Activated CD4-positive, alpha-beta T cell treated with anti-CD3 and anti-CD28 coated beads, Interleukin-2, amount 50 U/mL, for 4 hours (primary cell): Measurements from ENCODE around the gene MAPKBP1.

ENCODE experiments used
- DNase-seq, 2 experiments: peaks; one replicate each; pipeline ENCODE4 v3.0.0-alpha.2; 2020

MAPKBP1 gene

DNA sequence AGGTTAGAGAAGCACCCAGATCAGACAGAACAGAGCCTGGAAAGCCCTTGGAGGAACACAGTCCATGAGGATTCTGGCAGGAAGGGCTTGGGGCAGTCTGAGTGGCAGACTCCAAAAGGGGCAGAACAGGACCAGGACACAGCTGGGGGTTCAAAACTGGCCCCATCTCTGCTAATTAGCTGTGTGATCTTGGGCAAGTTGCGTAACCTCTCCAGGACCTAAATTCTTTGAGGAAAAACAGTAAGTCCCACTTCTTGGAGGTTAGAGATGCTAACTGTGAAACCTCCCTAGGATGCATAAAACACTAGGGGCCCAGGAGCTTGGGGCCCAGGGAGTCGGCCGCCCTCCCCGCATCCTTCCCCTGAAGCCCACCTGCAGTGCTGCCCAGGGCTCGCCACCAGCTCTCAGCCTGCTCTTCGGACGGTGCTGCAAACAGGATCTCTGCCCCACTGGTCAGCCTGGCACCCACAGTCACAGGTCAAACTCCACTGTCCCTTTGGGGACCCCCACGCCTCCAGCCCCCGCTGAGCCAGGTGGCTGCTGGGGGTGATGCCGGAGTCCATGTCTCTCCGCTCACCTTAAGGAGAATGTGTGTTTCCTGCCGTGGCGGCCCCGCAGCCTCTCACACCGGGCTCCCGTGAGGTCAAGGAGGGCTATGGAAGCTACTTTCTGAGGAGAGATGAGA, 76.3 kb downstream of the MAPKBP1 start:
- DNase-seq = no peak

DNA sequence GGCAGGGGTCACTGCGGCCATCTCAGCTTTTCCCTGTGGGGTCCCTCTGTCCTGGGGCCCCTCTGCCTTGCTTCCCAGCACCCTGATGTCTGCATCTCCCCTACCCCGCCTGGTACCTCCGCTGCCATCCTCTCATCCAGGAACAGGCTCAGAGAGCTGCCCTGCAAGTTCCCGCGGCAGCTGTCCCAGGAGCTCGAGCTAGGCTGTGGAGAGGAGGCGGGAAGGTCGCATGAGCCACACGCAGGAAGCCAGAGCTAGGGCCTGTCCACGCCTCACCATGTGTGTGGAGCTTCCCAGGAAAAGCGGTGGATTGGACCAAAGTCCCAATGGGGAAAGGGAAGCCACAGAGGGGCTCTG, 76.9 kb downstream of the MAPKBP1 start:
- no peak for DNase-seq

DNA sequence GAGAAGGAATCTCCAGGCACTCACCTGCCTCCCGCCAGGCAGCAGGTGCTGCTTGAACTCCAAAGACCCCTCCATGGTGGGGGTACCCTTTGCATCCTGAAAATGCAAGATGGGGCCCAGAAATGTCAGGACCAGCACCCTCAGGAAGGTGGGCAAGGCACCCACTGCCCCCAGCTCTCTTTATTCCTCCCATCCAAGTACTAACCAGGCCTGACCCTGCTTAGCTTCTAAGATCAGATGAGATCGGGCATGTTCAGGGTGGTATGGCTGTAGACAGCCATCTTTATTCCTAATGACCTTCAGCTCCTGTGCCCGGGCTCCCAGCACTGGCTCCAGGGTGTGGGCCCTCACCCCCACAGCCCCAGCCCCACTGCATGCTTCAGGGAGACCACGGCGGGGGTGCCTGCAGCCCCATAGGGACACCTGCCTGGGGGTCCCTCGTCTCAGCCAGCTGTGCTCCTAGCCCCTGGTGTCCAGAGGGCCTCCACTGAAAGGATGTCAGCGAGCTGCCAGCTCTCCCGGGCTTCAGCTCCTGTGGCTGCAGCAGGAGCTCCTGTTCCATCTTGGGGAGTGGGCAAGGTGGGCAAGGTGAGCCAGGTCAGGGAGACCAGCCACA, 77.6 kb downstream of the MAPKBP1 start:
- no peak for DNase-seq

DNA sequence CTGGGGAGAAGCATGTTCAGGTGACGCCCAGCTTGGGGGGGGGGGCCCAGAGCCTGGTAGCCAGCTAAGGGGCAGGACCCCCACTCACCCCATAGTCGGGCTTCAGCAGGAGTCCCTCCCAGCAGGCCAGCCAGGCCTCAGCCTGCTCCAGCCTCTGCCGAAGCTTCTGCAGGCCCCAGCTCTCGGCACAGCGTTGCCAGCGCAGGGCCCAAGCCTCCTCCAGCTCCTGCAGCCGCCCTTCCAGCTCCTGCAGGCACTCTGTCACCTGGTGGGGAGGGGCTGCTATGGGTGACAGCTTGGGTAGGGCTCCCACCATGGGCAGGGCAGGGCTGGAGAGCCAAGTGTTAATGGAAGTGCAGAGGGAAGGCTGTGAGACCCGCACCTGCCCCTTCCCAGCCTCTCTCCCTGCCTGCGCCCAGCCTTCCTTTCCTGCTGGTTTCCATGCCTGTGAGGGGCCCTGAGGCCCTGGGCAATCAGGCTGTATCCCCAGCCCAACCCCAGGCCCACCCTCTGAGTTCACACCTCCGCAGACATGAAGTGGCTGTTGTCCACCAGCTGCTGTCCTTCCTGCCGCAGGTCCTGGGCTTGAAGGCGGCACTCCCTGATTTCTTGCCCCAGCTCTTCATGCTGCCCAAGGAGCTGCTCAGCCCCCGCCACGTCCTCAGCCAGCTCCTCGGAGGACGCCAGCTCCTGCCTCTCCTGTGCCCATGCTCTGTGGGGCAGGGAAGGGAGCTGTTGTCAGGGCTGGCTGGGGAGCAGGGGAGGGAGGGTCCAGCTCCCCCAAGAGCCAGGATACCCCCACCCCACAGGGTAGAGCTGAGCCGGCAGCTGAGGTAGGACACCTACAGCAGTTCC, 78.7 kb downstream of the MAPKBP1 start:
- DNase-seq = no peak

DNA sequence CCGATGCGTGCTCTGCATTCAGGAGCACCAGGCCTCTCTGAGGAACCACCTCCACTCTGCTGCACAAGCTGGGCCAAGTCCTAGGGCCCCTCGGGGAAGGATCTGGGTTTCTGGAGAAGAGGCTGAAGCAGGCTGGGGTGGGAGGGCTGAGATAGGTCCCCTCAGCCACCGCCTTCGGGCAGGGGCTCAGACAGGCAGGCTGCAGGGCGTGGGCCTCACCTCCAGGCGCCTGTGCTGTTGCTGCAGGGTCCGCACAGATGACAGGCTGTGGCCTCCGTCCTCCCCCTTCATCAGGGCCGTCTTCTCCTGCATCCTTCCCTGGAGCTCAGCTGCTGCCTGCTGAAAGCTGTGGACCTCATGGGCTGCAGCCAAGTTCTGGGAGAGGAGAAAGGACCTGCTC, 79.5 kb downstream of the MAPKBP1 start:
- no peak for DNase-seq

DNA sequence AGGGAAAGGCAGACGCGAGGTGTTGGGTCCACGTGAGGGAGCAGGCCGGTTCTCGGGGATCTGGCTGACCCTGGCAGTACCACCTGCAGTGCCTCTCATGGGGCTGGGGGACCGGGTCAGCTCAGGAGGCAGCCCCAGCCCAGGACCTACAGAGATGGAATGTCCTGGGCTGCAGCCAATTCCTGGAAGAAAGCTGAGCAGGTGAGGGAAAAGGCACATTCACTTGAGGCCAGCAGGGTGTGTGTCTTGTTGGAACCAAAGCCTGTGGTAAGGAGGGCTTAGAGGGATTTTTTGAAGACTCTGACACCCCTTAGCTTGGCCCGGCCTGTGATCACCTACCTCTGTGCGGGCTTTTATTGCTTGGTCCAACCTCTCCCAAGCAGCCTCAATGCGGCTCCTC, 80.2 kb downstream of the MAPKBP1 start:
- no peak for DNase-seq

DNA sequence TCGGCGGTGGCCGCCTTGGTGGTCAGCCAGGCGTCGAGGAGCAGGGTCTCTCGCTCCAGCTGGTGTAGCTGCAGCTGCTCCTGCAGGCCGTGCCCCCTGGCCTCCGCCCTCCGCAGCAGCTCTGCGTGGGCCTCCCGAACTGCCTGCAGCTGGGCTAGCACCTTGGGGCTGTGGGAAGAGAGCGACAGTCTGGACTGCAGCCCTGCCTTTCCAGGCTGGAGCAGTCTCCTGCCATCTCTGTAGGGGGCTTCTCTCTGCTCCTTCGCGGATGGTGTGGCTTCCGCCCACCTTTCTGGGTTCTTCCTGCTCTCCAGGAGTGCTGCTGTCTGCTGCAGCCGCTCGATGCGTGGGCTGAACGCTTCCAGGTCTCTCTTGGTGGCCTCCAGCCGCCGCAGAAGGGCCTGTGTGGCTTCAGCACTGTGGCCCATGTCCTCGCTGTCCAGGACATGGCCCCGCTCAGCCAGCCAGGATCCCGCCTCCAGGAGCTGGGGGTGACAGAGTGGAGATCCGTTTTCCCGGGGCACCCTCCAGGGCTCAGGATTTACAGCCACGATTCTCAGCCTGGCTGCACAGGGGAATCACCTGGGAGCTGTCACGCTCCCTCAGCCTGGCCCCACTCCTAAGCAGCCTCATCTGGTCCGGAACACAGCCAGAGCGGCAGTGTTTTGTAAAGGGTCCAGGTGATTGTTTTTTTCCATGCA, 81.1 kb downstream of the MAPKBP1 start:
- no peak for DNase-seq

DNA sequence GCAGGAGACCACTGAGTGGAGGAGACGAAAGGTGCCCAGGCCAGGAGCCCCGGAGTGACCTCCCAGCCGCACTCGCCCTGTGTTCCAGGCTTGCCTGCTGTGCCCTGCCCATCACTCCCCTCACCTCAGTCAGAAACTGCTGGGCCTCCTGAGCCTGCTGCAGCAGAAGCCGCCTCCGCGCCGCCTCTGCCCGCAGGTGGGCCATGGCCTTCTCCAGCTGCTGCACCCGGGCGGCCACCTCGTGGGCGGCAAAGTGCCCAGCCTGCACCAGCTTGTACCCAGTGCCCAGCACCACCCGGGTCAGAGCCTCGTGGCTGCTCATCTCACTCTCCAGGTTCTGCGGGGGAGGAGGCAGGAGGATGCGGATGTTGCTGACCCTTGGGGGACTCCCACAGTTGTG, 82.0 kb downstream of the MAPKBP1 start:
- no peak for DNase-seq

DNA sequence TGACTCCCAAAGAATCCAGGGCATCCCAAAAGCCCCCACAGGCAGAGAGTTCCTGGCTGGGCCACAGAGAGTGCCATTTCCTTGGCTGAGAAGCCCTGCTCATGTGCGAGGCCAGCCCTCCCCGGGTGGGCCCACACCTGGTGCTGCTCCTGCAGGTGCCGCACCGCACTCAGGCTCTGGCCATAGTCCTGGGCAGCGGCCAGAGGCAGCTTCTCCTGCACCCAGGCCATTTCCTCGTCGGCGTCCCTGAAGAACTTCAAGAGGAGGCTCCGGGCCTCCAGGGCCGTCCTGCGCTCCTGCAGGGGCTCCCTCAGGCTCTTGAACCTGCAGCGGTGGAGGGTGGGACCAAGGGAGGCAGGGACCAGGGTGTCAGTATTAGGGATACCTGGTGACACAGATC, 82.4 kb downstream of the MAPKBP1 start:
- DNase-seq = no peak

DNA sequence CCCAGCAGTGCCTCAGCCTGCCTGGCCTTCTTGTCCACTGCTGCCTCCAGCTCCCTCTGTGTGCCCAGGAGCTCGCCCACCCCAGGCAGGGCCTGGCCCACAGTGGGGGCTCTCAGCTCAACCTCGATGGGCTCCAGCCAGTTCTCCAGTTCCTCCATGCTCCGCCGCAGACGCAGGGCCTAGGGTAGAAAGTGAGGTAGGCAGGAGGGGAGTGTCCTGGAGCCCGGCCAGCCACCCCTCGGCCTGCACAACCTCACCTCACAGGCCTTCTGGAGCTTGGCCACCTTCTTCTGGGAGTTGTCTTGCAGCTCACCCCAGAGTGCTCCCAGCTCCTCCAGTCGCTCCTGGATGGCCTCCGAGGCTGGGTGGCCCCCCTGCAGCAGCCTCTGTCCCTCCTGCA, 83.0 kb downstream of the MAPKBP1 start:
- no peak for DNase-seq

DNA sequence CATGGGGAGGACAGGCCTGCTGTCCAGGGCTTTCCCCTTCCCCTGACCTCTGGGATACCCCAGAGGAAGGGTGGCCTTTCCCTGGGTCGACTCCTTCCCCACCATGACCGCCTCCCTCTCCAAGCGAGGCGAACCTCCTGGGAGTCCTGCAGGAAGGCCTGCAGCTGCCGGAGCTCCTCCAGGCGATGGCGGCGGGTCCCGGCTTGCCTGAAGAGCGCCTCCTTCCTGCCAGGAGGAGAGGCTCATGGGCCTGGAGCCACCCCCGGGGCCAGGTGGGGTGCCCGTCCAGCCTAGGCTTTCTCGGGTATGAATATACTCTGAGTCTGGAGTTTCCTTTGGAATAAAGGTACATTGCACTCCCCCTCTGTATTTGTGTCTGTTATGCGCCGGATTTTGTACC, 84.5 kb downstream of the MAPKBP1 start:
- DNase-seq = no peak

DNA sequence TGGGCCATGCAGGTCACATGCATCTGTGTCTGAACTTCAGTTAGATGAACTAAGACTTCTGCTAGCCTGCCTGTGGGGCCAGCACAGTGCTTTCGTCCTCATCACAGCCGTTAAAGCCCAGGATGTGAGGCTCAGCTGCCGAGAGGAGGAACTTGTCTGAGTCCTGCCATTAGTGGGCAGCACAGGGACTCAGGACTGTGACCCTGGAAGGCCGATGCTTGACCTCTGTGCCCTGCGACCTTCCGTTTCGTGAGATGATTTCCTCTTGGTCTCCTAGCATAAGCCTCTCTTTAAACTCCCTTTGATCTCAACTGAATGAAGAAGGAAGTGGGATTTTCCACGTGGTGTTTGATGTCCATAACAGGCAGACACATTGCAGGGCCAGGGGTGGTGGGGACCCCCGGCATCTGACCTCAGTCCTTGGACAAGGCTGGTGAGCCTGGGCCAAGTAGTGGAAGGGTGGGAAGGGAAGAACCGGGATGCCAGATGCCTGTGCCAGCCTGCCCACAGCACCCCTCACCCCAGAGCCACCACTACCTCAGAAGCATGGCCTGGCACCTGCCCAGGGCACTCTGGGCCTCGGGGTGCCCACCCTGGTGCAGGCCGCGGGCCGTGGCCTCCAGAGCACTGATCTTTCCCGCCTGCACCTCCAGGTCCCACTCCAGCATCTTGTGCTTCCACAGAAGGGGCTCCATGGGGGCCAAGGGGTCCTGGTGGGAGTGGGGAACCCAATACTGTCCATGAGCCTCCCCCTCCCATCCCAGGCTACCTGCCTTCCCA, 86.0 kb downstream of the MAPKBP1 start:
- DNase-seq = no peak

DNA sequence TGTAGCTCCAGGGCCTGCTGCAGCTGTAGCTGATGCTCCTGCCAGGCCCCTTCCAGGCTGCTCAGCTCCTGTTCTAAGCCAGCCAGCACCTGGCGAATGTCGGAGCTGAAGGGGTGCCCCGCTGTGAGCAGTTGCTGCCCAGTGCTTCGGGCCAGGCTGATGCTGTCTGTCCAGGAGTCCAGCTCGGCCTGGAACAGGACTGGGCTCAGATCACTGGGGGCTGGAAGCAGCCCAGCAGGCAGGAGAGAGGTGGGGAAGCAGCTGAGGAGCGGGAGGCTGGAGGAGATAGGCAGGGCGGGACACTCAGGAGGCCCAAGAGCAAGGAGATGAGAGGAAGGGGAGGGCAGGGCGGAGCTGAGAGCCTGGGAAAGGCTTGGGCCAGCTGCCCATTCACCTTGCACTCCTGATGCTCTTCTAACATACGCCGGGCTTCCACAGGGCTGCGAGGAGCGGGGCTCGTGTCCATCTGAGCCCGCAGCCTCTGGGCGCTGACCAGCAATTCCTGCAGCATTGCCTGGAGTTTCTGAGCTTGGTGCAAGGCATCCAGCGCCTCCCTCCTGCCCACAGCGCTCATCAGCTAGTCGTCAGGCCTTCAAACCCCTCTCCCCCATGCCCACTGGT, 87.6 kb downstream of the MAPKBP1 start:
- no peak for DNase-seq

DNA sequence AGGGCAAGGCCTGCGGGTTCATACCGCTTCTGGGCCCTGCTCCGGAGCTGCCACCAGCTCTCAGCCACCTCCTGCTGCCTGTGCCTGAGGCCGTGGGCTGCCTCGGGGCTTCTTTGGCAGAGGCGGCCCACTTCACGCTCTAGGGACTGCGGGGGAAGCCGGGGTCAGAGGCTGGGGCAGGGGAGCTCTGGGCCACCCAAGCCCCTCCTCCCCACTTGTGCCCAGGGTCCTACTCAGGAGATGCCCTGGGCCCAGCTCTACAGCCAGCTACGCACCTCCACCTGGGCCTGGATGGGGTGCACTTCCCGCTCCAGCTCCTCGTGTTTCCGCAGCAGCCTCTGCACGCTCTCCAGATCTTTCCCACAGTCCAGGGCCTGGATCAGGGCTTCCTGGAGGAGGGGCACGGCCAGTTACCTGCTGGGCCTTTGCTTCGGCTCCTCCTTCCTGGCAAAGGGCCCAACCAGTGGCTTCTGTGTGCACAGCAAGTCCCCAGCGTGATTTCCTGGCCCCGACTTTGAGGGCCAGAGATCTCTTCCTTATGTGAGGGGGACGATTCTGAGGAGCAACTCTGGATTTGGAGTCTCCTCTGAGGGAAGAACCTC, 88.3 kb downstream of the MAPKBP1 start:
- DNase-seq = no peak

DNA sequence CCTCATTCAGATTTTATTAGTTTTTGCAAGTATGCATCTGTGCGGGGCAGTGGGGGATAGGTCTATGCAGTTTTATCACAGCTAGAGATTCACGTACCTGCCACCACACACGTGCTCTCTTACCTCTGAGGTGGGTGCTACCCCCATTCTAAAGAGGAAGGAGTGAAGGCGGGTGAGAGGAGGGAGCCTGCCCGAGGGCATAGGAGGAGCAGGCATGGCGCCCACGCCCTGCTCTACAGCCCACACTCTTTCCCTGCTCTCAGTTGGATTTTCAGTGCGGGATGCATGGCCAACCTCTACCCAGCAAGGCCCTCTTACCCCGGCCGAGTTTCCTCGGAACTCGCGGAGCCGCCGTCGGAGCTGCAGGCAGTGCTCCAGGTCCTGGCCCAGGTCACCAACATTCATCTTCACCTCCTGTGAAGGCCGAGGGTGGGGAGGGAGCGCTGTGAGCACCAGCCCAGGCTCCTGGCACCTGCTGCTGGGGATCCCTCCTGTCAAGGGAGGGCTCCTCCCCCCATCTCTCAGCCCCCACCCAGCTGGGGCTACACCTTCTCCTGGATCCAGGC, 91.3 kb downstream of the MAPKBP1 start:
- no peak for DNase-seq

DNA sequence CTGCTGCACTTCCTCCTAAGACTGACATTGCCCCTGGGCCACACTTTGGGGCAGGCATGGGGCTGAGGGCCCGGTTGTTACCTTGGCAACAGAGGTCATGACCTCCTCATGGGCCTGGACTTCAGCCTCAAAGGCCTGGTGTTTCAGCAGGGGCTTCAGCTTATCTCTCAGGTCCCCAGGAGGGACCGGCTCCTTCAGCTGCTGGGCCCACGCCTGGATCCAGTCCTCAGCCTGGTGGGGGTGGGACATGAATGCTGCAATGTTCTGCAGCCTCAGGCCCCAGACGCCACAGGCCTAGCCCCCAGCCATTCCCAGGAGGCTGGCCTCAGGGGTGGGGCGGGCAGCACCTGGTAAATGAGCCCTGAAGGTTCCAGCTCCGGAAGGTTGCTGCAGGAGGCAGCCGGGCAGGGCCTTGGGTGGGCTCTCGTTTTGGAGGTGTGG, 92.0 kb downstream of the MAPKBP1 start:
- no peak for DNase-seq

DNA sequence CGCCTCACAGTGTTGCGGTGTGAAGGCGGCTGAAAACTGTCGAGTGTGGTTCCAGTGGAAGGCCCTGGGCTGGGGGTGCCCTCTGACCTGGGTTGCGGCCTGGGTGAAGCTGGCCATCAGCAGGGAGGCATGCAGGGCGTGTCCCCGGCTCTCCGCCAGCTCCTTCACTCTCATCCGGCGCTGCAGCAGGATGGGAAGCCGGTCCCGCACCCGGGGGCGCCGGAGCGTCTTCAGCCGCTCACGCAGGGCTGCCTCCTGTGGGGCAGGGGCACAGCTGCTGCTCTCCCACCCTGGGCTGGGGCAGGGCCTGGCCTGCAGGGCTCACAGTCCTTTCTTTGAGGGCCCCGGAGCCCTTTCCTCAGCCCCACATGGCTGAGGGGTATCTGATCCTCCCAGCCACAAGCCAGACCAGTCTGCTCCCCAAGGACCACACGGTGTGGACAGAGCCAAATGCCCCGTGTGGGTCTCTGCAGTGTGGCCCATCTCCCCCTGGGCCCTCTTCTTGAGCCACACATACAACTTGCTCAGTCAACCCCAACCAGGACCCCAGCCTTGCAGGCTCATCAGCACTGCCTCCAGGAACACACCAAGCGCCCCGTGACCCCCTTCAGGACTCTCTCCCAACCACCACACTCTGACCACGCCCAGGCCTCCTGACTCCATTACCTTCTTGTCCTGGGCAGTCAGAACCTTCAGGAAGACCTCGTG, 92.7 kb downstream of the MAPKBP1 start:
- DNase-seq = no peak

DNA sequence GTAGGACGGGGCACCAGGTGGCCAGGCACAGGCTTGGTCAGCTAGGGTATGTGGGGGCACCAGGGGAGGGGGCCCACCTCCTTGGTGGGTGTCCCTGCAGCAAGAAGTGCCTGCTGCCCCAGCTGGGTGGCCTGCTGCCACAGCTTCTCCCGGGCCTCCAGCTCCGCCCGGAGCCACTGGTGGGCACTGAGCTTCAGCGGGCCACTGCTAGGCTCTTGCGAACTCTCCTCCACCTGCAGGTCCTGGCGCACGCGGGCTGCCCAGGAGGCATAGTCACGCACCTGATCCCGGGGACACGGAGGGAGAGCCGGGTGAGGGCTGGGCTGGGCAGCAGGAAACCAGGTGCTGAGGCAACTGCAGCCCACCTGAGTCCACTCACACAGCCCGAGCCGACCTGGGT, 94.0 kb downstream of the MAPKBP1 start:
- DNase-seq = no peak

DNA sequence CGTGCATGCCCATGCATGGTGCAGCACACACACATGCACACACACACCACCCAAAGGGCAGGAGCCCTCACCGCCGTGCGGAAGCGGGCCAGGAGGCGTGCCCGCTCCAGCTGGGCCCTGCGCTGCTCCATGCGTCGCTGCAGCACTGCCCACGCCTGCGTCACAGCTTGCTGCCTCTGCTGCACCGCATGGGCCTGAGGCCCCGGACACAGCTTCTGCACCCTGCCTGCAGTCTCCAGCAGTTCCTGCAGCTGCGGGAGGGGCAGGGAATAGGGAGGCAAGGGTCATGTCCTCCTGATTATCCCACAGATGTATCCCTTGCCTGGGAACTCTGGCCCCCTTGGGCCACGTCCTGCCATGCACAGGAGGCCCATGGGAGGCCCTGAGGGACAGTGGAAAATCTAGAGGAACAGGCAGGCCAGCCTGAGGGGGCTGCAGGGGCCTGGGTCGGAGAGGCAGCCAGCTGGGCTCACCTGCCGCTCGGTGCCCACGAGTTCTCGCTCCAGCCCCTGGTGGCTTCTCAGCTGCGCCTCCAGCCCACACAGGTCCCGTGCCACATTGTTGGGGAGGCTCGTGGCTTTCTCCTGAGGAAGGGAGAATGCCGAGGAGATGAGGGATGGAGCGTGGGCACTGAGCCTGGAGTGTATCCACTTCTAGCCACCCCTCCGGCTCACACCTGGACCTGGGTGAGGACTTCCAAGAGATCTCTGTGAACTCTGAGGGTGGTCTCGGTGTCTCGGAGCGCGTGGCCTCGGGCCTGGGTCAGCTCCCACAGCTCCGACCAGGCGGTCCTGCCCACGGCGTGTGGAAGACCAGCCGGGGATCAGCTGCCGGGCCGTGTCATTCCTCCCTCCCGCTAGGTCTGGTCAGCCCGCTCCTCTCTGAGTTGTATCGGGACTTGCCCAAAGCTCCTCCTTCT, 95.7 kb downstream of the MAPKBP1 start:
- DNase-seq = no peak

DNA sequence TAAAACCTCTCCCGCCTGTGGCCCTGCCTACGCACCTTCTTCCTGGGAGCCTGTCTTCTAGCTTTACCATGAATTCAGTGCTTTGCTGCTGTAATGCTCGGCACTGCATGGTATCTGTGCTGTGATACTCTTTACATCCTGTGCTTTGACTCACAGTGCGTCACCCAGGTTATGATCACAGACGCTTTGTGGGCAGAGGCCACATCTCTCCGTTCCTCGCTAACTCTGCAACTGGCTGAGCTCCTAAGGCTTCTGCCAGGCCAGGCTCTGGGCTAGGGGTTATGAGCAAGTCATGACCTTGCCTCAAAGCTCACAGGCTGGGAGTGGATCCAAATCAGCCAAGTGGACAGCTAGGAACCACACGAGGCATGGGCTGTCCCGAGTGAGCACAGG, 96.4 kb downstream of the MAPKBP1 start:
- peak; percentile 29 to 35 for DNase-seq
